PC-3 (cell line): Measurements from ENCODE around the gene PLPPR1.

ENCODE experiments used
- CTCF ChIP-seq: fragments of 300-600 bp; sonication (generic); conservative IDR thresholded peaks from 2 replicates; pipeline ENCODE4 v1.5.1; 2017; ENCODE audit warnings: antibody characterized with exemption, low read depth, mild to moderate bottlenecking, low read length
- EZH2 ChIP-seq: fragments of 300-600 bp; sonication (generic); IDR thresholded peaks from one replicate; pipeline ENCODE4 v1.6.1; 2017; ENCODE audit warnings: antibody characterized with exemption, mild to moderate bottlenecking, low read length; ENCODE audit not compliant: unreplicated experiment
- EZH2phosphoT487 ChIP-seq: fragments of 300-600 bp; sonication (generic); IDR thresholded peaks from 2 replicates; pipeline ENCODE4 v1.6.1; 2018; ENCODE audit warnings: mild to moderate bottlenecking, antibody characterized with exemption, low read length, borderline replicate concordance

GRCh38 chr9:101050650-101051049, 22.1 kb downstream of the PLPPR1 start:
- TF ChIP-seq CTCF (no peak), EZH2 (no peak), EZH2phosphoT487 (no peak)
